Hepatocyte (in vitro differentiated cells): ENCODE measurements around the gene FBN3. TPM values are rescaled to one million over a fixed set of nuclear protein-coding genes. Genes with fewer than 3 reads are reported as not detected.

ENCODE experiments used
- DNase-seq: peaks from one replicate; pipeline ENCODE4 v3.0.0-alpha.2; 2016; ENCODE audit warnings: low spot score
- H2AFZ ChIP-seq: fragments of 200-600 bp; sonication (generic); 2 replicates; pipeline ENCODE4 v1.6.0; 2016; ENCODE audit warnings: antibody characterized with exemption, mild to moderate bottlenecking
- H3K27ac ChIP-seq: fragments of 200-600 bp; sonication (generic); 2 replicates; pipeline ENCODE4 v1.5.1; 2016; ENCODE audit warnings: mild to moderate bottlenecking
- H3K27me3 ChIP-seq: fragments of 200-600 bp; sonication (generic); 2 replicates; pipeline ENCODE4 v1.6.1; 2016
- H3K36me3 ChIP-seq: fragments of 200-600 bp; sonication (generic); replicated peaks from 2 replicates; pipeline ENCODE4 v1.5.1; 2016; ENCODE audit warnings: low read depth; ENCODE audit not compliant: insufficient read depth
- H3K4me1 ChIP-seq: fragments of 200-600 bp; sonication (generic); 2 replicates; pipeline ENCODE4 v1.5.1; 2016; ENCODE audit warnings: mild to moderate bottlenecking, moderate library complexity; ENCODE audit not compliant: insufficient read depth
- H3K4me2 ChIP-seq: fragments of 200-600 bp; sonication (generic); 2 replicates; pipeline ENCODE4 v1.6.0; 2016
- H3K4me3 ChIP-seq: fragments of 200-600 bp; sonication (generic); 2 replicates; pipeline ENCODE4 v1.5.1; 2016; ENCODE audit warnings: mild to moderate bottlenecking
- H3K79me2 ChIP-seq: fragments of 200-600 bp; sonication (generic); 2 replicates; pipeline ENCODE4 v1.6.0; 2017; ENCODE audit warnings: mild to moderate bottlenecking
- H3K9me2 ChIP-seq: fragments of 200-600 bp; sonication (generic); replicated peaks from 2 replicates; pipeline ENCODE4 v1.6.0; 2017; ENCODE audit warnings: mild to moderate bottlenecking; ENCODE audit not compliant: insufficient read depth
- H3K9me3 ChIP-seq: fragments of 200-600 bp; sonication (generic); 2 replicates; pipeline ENCODE4 v1.5.1; 2016; ENCODE audit warnings: low read depth, mild to moderate bottlenecking
- H4K20me1 ChIP-seq: fragments of 200-600 bp; sonication (generic); 2 replicates; pipeline ENCODE4 v1.6.0; 2016; ENCODE audit warnings: mild to moderate bottlenecking; ENCODE audit not compliant: insufficient read depth, poor library complexity, severe bottlenecking
- CTCF ChIP-seq: fragments of 200-600 bp; sonication (generic); IDR thresholded peaks from 2 replicates; pipeline ENCODE4 v1.5.1; 2016; ENCODE audit warnings: antibody characterized with exemption, mild to moderate bottlenecking; ENCODE audit not compliant: poor library complexity
- EZH2 ChIP-seq: fragments of 200-600 bp; sonication (generic); IDR thresholded peaks from 2 replicates; pipeline ENCODE4 v1.6.1; 2016; ENCODE audit warnings: antibody characterized with exemption, mild to moderate bottlenecking, borderline replicate concordance
- EZH2phosphoT487 ChIP-seq: fragments of 200-600 bp; sonication (generic); IDR thresholded peaks from one replicate; pipeline ENCODE4 v1.6.1; 2018; ENCODE audit warnings: antibody characterized with exemption, mild to moderate bottlenecking, low read depth, moderate library complexity; ENCODE audit not compliant: unreplicated experiment, severe bottlenecking
- WGBS: methylation state at CpG from one replicate; pipeline ENCODE4 v1.1.6; 2016; ENCODE audit warnings: low lambda C conversion rate; ENCODE audit errors: missing lambda C conversion rate; 5-methylcytosine and 5-hydroxymethylcytosine counted together
- polyA plus RNA-seq: library from polyadenylated mRNA; unstranded; fragments of >200 nt; fragmentation: Nextera tagmentation; extraction: Ambion mirVana; gene quantifications from 2 replicates; pipeline ENCODE4 v1.2.1, GENCODE V29; 2016
- total RNA-seq: library from RNA; depleted of rRNA; stranded (reverse); fragments of >200 nt; gene quantifications from 2 replicates; pipeline ENCODE4 v1.2.3, GENCODE V29; 2014

Gene FBN3
- total and polyA plus RNA-seq, 2 experiments from 2014 or later = 7.5 to 11.5 TPM

- Histone ChIP-seq H3K4me1 (no peaks in the 10 kb centered on the region), H3K79me2 (no peaks in the 10 kb centered on the region), H3K27ac (no peak overlapping the region), H3K4me3 (no peak overlapping the region), H3K36me3 (no peaks in the 10 kb centered on the region), H2AFZ (no peak overlapping the region), H3K9me2 (no peaks in the 10 kb centered on the region), H3K27me3 (no peaks in the 10 kb centered on the region), H3K4me2 (no peak overlapping the region), H4K20me1 (no peaks in the 10 kb centered on the region), H3K9me3 (no peaks in the 10 kb centered on the region)
- no peak for DNase-seq
- WGBS = 88% methylated on average over 12 of the region's 12 CpGs
- TF ChIP-seq EZH2phosphoT487 (no peak), CTCF (no peak), EZH2 (no peak)
These were observed 68.6 kb downstream of the FBN3 start for GRCh38 chr19:8080832-8081231.

GRCh38 chr19:8079988-8080387 lies 69.4 kb downstream of the FBN3 start:
- 96% methylated on average over 6 of the region's 6 CpGs for WGBS
- Histone ChIP-seq H3K9me3 (no peaks in the 10 kb centered on the region), H3K36me3 (no peaks in the 10 kb centered on the region)

GRCh38 chr19:8075158-8076074 lies 74.0 kb downstream of the FBN3 start:
- Histone ChIP-seq H2AFZ (no peak overlapping the region), H3K27ac (no peak overlapping the region), H3K4me1 (no peaks in the 10 kb centered on the region), H3K9me3 (no peaks in the 10 kb centered on the region), H3K36me3 (no peaks in the 10 kb centered on the region), H3K4me2 (no peak overlapping the region), H3K4me3 (no peak overlapping the region), H3K9me2 (no peaks in the 10 kb centered on the region), H3K27me3 (no peaks in the 10 kb centered on the region), H4K20me1 (no peaks in the 10 kb centered on the region), H3K79me2 (no peaks in the 10 kb centered on the region)
- DNase-seq = no peak
- 91% methylated on average over 13 of the region's 13 CpGs for whole genome bisulfite sequencing
- TF ChIP-seq EZH2phosphoT487 (no peak), EZH2 (no peak), CTCF (no peak)

More at GRCh38 chr19:8079988-8080387, 69.4 kb downstream of the FBN3 start:
- no peaks in the 10 kb centered on the region for H3K9me2 ChIP-seq
- no peak for TF ChIP-seq CTCF
- TF ChIP-seq EZH2 = no peak
- no peak for TF ChIP-seq EZH2phosphoT487
- H3K4me2 ChIP-seq = no peak overlapping the region
- H2AFZ ChIP-seq = no peak overlapping the region
- no peak overlapping the region for H3K27ac ChIP-seq
- no peaks in the 10 kb centered on the region for H3K27me3 ChIP-seq
- H3K4me3 ChIP-seq = no peak overlapping the region
- no peaks in the 10 kb centered on the region for H3K79me2 ChIP-seq
- DNase-seq = no peak
- no peaks in the 10 kb centered on the region for H3K4me1 ChIP-seq
- no peaks in the 10 kb centered on the region for H4K20me1 ChIP-seq
